HG02623 (cell line): ENCODE measurements around the gene TAX1BP3.
"Not testable (repeated sequence)": the region's sequence is repeated elsewhere in the genome, so short reads cannot be mapped to it uniquely, and the experiment has no call there.

Source experiments
- ATAC-seq: cut with Tn5 transposase; IDR thresholded peaks from one replicate; pipeline ENCODE4 v1.9.1; 2021; ENCODE audit warnings: moderate library complexity; ENCODE audit not compliant: unreplicated experiment

TAX1BP3 gene, protein sequence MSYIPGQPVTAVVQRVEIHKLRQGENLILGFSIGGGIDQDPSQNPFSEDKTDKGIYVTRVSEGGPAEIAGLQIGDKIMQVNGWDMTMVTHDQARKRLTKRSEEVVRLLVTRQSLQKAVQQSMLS

DNA sequence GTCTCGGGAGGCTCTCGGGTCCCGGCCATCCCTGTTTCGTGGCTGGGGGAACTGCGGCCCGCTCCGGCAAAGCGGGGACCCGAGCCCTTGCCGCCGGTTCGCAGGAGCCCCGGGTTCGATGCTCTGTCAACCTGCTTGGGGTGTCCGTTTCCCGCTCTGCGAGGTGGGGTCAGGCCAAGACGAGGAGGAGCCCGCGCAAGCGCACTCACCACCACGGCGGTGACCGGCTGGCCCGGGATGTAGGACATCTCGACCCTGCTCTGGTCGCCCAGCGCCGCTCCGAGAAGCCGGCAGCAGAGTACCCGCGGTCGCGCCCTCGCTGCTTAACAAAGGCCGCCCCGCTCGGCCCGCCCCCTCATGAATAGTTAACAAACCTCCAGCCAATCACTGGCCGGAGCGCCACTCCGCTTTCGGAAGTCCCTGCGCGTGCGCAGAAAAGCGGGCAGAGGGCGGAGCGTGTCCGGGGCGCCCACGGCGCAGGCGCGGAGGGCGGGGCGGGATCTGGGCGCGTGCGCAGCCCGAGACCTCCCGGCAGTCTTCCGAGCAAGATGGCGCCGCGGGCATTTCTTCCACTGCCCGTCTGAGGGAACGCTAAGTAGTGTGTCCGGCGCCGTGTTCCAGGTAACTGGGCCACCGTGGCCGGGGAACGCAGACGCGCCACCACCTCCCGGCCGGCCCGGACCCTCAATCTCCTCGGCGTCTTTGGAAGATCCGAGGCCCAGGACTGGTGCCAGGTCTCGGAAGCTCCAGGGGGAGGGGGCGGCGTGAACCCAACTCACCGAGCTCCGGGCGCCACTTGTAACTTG lies at the start of gene TAX1BP3, which contains the start of gene EMC6:
TSS of gene TAX1BP3 (minus strand) at position 300 of the 806 bp plus-strand sequence. CDS start at position 248, 52 bp downstream.
TSS of gene EMC6 (plus strand) at position 534 of the 806 bp plus-strand sequence. CDS start 335 bp downstream, outside the sequence.
- peak; percentile 78 for ATAC-seq

DNA sequence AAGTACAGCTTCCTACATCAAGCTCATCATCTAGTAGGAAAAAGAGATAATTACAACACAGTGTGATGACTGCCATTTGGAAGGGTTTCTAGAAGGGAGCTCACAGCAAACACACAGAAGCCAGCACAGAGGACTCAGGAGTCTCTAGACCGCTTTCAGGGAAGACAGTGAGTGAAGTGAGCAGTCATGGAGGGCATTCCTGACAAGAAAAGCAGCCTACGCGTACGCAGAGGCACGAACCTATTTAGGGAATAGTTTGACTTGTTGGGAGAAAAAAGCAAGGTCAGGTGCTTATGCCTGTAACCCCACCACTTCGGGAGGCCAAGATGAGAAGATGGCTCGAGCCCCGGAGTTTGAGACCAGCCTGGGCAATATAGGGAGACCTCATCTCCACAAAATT lies 46.9 kb upstream of the TAX1BP3 start:
- no peak for ATAC-seq

DNA sequence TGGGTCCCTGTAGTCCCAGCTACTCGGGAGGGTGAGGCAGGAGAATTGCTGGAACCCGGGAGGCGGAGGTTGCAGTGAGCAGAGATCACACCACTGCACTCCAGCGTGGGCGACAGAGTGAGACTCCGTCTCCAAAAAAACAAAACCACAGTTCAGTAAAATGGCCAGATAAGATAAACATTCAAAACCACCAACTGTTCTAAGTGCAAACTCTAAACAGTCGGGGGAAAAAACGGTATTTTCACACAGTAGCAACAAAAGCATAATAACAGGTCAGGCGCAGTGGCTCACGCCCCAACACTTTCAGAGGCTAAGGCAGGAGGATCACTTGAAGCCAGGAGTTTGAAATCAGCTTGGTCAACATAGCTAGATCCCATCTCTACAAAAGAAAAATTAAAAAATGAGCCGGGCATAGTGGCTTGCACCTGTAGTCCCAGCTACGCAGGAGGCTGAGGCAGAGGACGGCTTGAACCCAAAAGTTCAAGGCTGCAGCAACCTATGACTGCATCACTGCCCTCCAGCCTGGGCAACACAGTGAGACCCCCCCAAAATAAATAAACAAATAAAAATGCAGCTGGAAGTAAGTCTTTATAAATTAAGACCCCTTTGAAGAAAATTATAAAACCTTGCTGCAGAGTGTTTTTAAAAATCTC lies 44.6 kb upstream of the TAX1BP3 start:
- ATAC-seq: no peak

DNA sequence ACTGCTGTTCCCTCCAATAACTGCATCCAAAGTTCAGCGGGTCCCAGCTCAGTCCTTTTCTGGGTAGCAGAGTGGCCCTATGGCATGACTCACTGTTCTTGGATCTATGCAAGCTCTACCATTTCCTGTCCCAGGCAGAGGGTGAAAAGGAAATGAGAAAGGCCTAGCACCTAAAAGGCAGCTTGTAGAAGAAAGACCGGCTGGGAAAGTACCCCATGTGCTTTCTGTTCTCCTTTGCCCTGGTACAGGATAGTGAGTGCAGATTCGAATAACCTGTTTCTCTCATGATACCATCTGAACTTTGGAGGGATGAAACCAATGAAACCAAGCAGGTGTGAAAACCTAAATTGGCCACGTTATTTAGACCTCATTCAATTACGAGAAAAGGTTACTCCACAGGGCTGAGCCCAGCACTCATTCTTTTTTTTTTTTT lies 42.6 kb upstream of the TAX1BP3 start:
- peak; percentile 90 for ATAC-seq

DNA sequence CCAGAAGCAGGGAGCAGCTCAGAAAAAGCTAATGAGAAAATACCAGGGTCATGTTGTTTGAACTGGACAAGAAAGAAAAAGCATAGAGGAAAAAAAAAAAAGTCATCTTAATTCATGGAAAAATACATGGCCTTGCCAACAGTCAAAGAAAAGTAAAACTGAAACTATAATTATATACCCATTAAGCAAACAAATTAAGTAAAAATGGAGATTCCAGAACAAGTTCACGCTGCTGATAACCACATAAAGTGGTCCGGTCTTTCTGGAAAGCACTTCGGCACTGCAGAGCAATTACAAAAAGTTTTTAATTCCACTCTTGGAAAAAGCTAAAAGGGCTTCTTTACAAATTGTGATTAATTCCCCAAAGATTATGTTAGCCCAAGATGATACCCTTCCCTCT lies 40.0 kb upstream of the TAX1BP3 start:
- ATAC-seq: no peak

DNA sequence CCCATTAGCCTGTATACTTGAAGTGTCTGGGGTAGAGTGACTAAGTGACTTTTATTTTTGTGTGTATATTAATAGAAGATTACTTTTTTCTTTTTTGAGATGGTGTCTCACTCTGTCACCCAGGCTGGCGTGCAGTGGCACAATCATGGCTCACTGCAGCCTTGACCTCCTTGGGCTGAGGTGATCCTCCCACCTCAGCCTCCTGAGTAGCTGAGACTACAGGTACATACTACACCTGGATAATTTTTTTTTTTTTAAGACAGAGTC lies 37.3 kb upstream of the TAX1BP3 start:
- not testable (repeated sequence) for ATAC-seq

DNA sequence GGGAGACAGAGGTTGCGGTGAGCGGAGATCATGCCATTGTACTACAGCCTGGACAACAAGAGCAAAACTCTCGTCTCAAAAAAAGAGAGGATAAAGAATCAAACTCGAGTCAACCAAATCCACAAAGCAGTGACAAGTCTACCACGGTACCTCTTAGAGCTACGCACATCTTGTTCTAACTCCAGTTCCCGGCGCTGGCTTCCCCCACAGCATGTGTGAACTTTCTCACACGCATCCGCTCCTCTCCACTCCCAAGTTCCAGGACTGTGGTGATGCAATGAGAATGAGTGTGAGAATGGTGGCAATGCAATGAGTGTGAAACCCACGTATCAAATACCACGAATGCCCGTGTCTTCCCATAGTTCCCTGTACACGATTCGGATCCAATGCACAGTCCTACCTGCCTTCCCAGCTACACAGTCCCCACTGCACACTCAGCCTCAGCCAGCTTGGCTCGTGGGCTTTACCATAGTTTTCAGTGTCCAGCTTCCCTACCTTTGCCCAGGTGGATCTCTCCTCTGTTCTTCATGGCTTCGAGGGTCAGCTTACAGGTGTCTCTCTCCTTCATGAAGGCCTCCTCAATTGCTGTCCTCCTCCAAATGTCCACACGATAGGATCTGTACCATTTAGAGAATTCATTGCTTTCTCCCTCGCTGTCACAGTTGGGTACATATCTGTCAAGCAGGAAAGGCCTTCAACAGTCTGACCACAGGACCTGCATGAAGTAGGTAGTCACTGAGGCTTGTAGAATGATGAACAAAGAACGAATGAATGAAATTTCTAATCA lies 36.7 kb upstream of the TAX1BP3 start:
- ATAC-seq: no peak

DNA sequence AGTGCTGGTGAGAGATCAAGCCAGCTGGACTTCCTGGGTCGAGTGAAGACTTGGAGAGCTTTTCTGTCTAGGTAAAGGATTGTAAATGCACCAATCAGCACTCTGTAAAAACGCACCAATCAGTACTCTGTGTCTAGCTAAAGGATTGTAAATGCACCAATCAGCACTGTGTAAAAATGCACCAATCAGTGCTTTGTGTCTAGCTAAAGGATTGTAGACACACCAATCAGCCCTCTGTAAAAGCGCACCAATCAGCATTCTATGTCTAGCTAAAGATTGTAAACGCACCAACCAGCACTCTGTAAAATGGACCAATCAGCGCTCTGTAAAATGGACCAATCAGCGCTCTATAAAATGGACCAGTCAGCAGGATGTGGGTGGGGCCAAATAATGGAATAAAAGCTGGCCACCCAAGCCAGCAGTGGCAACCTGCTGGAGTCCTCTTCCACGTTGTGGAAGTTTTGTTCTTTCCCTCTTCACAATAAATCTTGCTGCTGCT lies 33.7 kb upstream of the TAX1BP3 start:
- not testable (repeated sequence) for ATAC-seq

DNA sequence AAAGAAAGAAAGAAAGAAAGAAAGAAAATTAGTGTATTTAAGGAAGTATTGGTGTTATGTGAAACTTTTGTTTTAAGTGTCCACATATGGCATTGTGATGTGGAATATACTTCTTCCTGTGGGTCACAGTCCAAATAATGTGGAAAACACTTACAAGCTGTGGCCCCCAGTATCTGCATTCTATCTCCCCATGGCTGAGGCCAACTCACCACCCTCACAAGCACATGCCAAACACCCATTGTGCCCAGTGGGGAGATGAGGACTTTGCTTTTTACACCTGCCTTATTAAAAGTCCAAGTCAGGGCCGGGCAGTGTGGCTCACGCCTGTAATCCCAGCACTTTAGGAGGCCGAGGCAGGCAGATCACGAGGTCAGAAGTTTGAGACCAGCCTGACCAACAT lies 31.6 kb upstream of the TAX1BP3 start:
- ATAC-seq: no peak

DNA sequence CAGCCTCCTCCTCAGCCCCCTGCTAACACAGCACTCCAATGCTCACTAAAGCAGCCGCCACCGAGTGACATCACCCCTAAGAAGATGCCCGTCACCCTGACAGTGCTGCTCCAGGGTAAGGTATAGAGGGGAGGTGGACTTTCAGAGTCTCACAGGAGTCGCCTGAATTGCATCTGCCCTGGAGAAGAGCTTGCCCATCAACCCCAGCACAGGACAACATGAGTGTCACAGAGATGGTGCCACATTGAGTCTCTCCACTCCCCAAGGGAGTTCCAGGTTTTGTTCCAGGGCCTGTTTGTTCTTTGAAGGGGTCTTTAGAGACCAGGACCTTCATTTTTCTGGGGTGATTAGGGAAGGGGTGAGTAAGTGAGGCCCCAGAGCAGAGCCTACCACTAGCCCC lies 29.8 kb upstream of the TAX1BP3 start:
- ATAC-seq: no peak

DNA sequence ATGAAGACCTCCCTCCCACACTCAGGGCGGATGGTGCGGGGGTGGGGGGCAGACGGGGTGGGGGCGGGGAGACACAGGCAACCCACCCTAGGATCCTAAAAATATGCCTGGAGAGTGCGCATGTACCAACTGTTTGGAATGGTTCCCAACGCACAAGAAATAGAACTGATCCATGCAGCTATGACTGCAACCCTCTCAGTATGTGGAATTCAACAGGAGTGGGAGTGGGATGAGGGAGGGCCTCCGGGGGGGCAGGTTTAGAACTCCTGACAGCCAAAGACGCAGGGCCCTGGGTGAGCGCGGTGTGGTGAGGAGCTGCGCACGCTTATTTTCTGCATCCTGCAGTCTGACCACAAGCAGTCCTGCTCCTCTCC lies 28.7 kb upstream of the TAX1BP3 start:
- no peak for ATAC-seq

DNA sequence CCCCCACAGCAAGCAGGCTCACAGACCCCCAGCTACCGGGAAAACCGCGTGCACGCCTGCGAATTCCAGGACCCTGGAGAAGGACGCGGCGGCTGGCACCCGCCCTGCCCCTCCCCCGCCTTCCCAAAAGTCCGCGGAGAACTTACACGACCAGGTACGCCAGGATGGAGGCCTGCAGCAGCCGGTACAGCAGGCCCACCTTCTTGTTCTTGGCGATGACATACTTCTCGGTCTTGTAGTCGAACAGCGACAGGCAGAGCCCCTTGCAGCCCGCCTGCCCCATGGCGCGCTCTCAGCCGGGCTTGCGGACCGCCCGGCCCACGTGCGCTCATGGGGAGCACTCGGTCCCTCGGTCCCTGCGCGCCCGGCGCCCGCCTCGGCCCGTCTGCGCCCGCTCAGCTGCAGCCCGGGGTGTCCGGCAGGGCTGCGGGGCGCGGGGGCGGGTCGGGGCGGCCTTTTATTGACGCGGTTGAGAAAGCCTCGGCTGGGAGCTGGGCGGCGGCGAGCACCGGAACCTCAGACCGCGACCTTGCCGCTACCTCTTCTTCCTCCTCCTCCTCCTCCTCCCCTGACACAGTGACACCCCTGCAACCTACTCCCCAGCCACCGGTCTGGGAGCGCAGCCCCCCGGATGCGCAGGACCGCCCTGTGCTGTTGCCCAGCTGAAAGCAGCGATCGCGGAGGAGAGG lies 27.5 kb upstream of the TAX1BP3 start, which contains the start of gene P2RX5:
TSS of gene P2RX5 (minus strand) at position 433 of the 689 bp plus-strand sequence. CDS start at position 283, 150 bp downstream.
- ATAC-seq: no peak

DNA sequence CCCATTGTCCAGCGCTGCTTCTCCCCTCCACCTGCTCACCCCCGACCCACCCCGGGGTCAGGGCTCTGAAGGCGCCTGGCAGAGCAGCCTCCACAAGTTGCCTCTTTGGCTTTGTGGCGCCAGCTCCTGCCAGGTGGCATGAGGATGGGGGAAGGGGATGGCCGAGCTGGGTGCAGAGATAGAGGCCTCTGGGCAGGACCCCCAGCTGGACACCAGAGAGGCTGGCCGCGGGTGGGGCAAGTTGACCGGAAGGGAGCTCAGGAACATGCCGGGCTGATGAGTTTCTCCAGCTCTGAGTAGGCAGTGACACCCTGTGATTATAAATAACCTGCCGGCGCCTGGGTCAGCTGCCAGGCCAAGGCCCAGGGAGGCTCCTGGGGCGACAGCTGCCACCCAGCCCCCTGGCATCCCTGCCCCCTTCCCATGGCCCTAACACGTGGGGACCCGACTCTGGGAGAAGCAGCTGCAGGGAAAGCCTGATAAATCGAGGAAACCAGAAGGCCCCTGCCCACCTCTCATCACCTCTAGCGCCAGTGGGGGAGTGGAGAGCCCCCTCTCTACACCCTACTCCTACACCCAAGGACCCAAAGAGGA lies 26.8 kb upstream of the TAX1BP3 start:
- ATAC-seq: no peak

DNA sequence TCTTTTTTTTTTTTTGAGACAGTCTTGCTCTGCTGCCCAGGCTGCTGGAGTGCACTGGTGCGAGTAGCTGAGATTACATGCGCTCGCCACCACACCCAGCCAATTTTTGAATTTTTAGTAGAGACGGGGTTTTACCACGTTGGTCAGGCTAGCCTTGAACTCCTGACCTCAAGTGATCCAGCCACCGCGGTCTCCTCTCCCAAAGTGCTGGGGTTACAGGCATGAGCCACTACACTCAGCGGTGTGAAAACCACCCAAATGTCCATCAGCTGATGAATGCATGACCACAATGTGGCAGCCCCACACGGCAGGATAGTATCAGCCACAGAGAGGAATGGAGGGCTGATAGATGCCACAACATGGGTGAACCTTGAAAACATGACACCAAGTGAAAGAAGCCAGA lies 25.5 kb upstream of the TAX1BP3 start:
- no peak for ATAC-seq

DNA sequence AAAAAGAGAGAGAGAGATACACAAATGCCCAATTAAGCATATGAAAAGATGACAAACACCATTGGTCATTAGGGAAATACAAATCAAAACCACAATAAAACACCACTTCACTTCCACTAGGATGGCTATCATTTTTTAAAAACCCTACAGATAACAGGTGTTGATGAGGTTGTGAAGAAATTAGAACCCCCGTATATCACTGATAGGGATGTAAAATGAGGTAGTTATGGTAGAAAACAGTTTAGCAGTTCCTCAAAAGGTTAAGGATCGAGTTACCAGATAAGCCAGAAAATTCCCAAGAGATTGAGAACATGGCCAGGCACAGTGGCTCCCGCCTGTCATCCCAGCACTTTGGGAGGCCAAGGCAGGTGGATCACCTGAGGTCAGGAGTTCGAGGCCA lies 24.8 kb upstream of the TAX1BP3 start:
- no peak for ATAC-seq

DNA sequence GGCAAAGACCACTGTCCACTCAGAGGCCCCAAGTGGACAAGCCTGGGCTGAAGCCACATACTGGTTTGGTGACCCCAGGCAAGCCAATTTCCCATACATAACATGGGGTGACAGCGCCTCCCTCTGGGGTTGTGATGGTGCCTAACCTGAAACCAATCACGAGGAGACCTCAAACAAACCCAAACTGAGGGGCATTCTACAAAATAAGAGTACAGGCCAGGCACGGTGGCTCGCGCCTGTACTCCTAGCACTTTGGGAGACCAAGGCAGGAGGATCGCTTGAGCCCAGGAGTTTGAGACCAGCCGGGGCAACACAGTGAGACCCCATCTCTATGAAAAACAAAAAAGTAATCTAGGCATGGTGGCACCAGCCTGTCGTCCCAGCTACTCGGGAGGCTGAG lies 24.0 kb upstream of the TAX1BP3 start:
- ATAC-seq: no peak

DNA sequence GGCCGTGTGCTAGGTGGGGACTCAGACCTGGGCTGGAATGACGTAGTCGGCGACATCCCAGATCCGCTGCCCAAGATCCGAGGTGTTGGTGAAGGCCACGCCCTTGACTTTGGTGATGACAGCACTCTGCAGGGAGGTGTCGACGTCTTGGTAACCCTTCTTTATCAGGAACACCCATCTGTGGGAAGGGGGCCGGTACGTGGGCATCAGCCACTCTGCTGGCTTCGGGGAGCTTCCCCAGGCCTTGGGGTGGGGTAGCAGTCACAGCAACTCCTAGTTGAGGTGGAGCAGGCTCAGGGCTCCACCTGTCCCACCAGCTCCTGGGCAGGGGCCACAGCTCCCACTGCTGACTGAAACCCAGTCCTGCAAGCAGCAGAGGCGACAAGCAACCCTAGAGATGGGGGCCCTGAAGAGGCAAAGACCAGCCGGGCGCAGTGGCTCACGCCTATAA lies 23.3 kb upstream of the TAX1BP3 start:
- no peak for ATAC-seq

DNA sequence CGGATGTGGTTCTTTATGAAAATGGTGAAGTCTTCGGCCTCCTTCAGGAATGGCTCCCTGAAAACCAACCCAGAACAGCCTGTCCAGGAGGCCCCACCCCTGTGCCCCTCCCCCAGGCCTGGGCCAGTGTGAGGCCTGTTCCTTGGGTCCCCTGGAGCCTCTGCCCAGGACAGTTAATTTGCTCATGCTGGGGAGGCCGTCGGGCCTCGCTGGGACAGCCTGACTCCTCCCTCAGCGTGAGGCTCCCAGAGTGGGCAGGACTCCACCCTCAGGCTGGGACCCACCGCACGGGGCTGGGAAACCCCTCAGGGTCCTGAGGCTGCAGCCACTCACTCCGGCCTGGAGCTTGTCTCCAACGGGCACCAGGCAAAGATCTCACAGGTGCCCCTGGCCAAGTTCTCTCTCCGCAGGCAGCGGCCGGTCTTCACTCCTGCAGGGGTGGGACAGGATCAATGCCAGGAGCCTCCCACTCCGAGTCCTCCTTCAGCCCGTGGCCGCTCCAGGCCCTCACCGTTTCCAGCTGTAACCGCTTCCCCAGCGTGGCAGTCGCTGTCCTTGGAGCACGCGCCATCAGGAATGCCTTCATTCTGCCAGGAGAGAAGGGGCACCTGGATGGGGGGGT lies 21.8 kb upstream of the TAX1BP3 start:
- ATAC-seq: no peak

DNA sequence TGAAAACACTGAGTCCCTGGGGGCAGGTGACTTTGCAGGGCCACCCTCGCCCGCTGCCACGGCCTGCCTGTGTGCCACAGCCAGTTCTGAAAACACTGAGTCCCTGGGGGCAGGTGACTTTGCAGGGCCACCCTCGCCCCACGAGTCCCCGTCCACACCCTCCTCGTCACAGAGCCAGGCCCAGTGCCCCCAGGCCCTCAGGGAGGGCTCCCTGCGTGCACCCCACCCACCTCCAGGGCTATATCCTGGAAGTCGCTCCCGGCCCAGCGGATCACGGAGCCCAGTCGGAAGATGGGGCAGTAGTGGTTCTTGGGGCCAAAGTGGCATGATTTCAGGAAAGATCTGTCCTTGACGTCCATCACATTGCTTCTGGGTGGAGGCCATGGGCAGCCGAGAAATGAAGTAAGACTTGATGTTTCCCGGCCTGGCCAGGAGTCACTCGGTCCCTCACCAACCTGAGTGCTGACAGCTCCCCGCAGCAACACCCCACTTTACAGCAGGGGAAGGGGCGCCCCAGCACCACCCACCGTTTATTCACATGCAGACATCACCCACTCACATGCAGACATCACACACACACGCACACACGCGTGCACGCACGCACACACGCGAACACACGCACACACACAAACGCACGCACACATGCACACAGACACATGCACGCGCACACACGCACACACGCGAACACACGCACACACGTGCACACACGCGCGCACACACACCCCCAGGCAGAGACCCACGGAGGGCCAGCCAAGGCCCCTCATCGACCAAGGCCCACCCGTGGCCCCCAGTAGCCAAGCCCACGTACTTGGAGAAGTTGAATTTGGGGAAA lies 21.1 kb upstream of the TAX1BP3 start:
- no peak for ATAC-seq
